Thymus (tissue), 11 donors: ENCODE measurements around the gene HSD3B7. TPM values are rescaled to one million over a fixed set of nuclear protein-coding genes. Genes with fewer than 3 reads are reported as not detected.

ENCODE experiments used
- DNase-seq, 9 donors: peaks; one replicate each; pipeline ENCODE4 v3.0.0-alpha.2; 2013; ENCODE audit warnings: low spot score in 9 of 9, low read depth in 6 of 9, missing footprints in 1 of 9
- H3K27ac ChIP-seq, 2 donors: one replicate each; pipeline ENCODE4 v1.5.1; 2013; ENCODE audit warnings: control low read depth in 1 of 2, low read depth in 1 of 2, low read length in 1 of 2, mild to moderate bottlenecking in 1 of 2, moderate library complexity in 1 of 2
- H3K27me3 ChIP-seq, 2 donors: one replicate each; pipeline ENCODE4 v1.5.1; 2013; ENCODE audit warnings: low read length in 1 of 2; ENCODE audit not compliant: control insufficient read depth in 2 of 2, insufficient read depth in 1 of 2
- H3K36me3 ChIP-seq, 2 donors: one replicate each; pipeline ENCODE4 v1.5.1; 2013; ENCODE audit warnings: low read length in 1 of 2, mild to moderate bottlenecking in 1 of 2, moderate library complexity in 1 of 2; ENCODE audit not compliant: control insufficient read depth in 2 of 2, insufficient read depth in 2 of 2
- H3K4me1 ChIP-seq, 2 donors: one replicate each; pipeline ENCODE4 v1.5.1; 2013; ENCODE audit warnings: low read length in 2 of 2; ENCODE audit not compliant: control insufficient read depth in 2 of 2, insufficient read depth in 2 of 2
- H3K4me3 ChIP-seq, 2 donors: one replicate each; pipeline ENCODE4 v1.5.1; 2013; ENCODE audit warnings: low read length in 2 of 2, control low read depth in 1 of 2, mild to moderate bottlenecking in 1 of 2
- H3K9me3 ChIP-seq, 2 donors: one replicate each; pipeline ENCODE4 v1.5.1; 2013; ENCODE audit warnings: low read length in 1 of 2, mild to moderate bottlenecking in 1 of 2; ENCODE audit not compliant: control insufficient read depth in 2 of 2, insufficient read depth in 1 of 2
- WGBS: extraction: QIAGEN DNeasy Blood & Tissue Kit; methylation state at CpG from one replicate; pipeline ENCODE4 v1.1.7; 2013; 5-methylcytosine and 5-hydroxymethylcytosine counted together
- polyA plus RNA-seq: library from polyadenylated mRNA; stranded (reverse); fragments of 200-250 nt; gene quantifications from one replicate; pipeline ENCODE4 v1.2.3, GENCODE V29; 2013
- total RNA-seq: library from RNA; stranded (reverse); fragments of 120-200 nt; gene quantifications from one replicate; pipeline ENCODE4 v1.2.4, GENCODE V29; 2013
- donor health status: healthy.

The HSD3B7 gene
- total and polyA plus RNA-seq, 2 donors = 3.5 to 8.4 TPM

GRCh38 chr16:30947859-30948666, 36.9 kb upstream of the HSD3B7 start:
- H3K27ac ChIP-seq = peak overlapping the region; percentile 64 to 66
- H3K4me1 ChIP-seq = peaks cover 12 to 32% of the 10 kb centered on the region in 2 donors
- 56% methylated on average over 44 of the region's 44 CpGs for WGBS

DNA sequence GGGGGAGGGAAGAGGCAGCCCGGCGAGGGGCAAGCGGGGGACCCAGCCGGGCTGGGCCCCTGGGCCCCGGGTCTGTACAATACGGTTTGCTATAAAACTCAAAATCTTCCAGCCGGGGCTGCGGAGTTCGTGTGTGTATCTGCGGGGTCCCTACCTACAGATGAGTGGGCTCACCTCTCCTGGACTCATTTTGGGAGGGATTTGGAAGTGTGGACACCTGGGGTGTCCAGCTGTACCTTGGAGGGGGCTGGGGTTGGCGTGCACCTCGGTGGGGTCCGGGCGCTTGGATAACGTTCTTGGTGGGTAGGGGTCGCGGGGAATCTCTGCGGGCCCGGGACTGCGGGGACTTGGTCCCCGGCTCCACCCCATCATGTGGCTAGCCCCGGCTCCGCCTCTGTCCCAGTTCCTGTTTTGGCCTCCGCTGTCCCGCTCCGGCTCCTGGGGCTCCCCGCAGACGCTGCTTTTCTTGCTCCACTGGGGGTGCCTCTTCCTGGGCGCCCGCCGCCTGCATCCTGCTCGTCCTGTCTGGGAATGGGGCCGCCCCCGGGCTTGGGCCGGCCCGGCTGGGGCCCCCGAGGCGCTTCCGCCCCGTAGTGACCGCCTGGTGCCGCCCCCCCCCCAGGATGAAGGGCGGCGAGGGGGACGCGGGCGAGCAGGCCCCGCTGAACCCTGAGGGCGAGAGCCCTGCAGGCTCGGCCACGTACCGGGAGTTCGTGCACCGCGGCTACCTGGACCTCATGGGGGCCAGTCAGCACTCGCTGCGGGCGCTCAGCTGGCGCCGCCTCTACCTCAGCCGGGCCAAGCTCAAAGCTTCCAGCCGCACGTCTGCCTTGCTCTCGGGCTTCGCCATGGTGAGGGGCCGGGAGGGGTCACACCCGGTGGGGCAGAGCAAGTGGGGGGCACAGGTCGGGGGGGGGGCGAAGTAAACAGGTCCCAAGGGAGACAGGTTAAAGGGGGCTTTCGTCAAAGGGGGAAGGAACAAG, 36.0 kb upstream of the HSD3B7 start, which contains the start of gene ORAI3:
TSS of gene ORAI3 (plus strand) at position 402 of the 983 bp plus-strand sequence. CDS start at position 624, 222 bp downstream.
- DNase-seq = peak in 1 of 9 donors; percentile 63
- H3K27me3 ChIP-seq = no peaks in the 10 kb centered on the region
- 2% methylated on average over 70 of the region's 70 CpGs for WGBS
- H3K9me3 ChIP-seq = no peaks in the 10 kb centered on the region
- peak within 1 kb of the TSS; percentile 64 to 66 for H3K27ac ChIP-seq
- peaks cover 14 to 15% of the 10 kb centered on the region in 2 donors for H3K36me3 ChIP-seq
- peak within 1 kb of the TSS; percentile 68 to 81 for H3K4me3 ChIP-seq
- peaks cover 12 to 41% of the 10 kb centered on the region in 2 donors for H3K4me1 ChIP-seq

More at GRCh38 chr16:30947859-30948666, 36.9 kb upstream of the HSD3B7 start:
- peak overlapping the region; percentile 68 to 81 for H3K4me3 ChIP-seq
- no peaks in the 10 kb centered on the region for H3K9me3 ChIP-seq
- H3K27me3 ChIP-seq = no peaks in the 10 kb centered on the region
- DNase-seq = peak in 2 of 9 donors; percentile 42 to 67
- H3K36me3 ChIP-seq = peaks cover 16 to 18% of the 10 kb centered on the region in 2 donors

DNA sequence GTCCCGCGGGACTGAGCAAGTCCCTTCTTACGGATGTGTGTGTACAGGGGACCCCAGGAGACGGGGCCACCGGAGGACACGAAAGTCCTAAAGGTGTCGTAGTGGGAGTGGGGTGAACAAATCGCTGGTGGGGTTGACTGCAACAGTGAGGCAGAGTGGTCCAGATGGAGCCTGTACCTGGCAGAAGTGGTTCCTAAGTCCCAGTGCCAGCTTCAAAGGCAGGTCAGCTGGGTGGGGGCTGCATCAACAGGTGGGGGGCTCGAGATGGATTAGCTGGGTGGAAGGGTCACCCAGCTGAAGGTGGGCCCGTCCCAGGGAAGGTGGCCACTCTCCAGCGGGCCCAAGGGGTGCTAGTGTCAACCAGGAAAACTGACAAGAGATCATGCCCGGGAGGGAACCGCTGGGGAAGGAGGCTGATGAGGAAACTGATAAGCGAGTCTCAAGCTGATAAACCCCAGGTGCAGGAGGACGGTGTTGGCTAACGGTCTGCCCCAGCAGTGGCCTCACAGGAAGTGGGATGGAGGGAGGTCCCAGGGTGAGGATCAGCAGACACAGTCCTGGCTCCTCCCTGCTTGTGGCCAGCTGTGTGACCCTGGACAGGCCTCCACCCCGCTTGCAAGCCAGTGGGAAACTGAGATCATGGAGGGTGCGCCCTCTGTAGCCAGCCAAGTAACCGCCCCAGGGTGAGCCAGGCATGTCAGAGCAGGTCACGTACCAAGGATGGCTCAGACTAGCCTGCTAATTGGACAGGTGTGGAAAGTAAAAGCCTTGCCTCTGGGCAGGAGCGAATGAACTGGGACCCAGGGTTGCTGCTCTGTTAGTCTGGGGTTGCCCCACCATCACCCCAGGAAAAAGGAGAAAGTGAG, 35.1 kb upstream of the HSD3B7 start:
- DNase-seq = peak in 2 of 9 donors; percentile 44 to 68
- Histone ChIP-seq H3K36me3 (peaks cover 5 to 8% of the 10 kb centered on the region in 2 donors), H3K4me1 (peaks cover 12 to 44% of the 10 kb centered on the region in 2 donors), H3K27ac (peak overlapping the region; percentile 34 to 53), H3K27me3 (no peaks in the 10 kb centered on the region), H3K9me3 (no peaks in the 10 kb centered on the region), H3K4me3 (peak overlapping the region; percentile 68 to 81)
- 1% methylated on average over 21 of the region's 21 CpGs for WGBS

DNA sequence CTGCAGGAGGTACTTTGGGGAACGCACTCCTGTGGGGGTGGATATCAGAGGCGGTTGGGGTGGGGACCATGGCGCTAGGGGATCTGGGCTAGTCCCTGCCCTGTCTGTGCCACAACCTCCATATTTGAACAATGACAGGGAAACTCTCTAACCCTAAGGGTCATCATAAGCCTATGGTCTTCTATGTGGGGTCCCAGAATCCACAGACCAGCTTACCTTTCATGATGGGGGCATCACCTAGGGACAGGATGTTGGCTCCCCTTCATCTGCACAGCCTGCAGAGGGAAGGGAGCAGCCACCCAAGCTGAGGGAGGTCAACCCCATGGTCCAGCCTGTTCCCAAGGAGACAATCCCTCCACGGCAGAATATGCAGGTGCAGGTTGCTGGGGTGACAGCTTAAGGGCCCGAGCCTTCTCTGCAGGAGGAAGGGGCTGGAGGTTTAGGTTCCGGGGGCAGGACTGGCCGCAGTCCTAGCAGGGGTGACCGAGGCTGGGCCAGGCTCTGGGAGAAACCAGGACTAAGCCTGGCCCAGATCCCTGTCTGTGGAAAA, 34.4 kb upstream of the HSD3B7 start:
- H3K9me3 ChIP-seq = no peaks in the 10 kb centered on the region
- DNase-seq = no peak
- H3K27me3 ChIP-seq = no peaks in the 10 kb centered on the region
- peaks cover 4 to 7% of the 10 kb centered on the region in 2 donors for H3K36me3 ChIP-seq
- peaks cover 12 to 44% of the 10 kb centered on the region in 2 donors for H3K4me1 ChIP-seq
- H3K4me3 ChIP-seq = peak overlapping the region; percentile 68 to 81
- WGBS = 75% methylated on average over 8 of the region's 8 CpGs
- H3K27ac ChIP-seq = peak overlapping the region; percentile 33 to 34

GRCh38 chr16:30951193-30951592, 33.8 kb upstream of the HSD3B7 start:
- H3K27ac ChIP-seq = no peak overlapping the region

GRCh38 chr16:30951750-30952149, 33.3 kb upstream of the HSD3B7 start:
- H3K4me3 ChIP-seq = no peak overlapping the region
- 90% methylated on average over 3 of the region's 3 CpGs for WGBS
- H3K27me3 ChIP-seq = no peaks in the 10 kb centered on the region
- no peak for DNase-seq
- no peak overlapping the region for H3K27ac ChIP-seq
- no peaks in the 10 kb centered on the region for H3K9me3 ChIP-seq
- H3K4me1 ChIP-seq = peaks cover 12 to 47% of the 10 kb centered on the region in 2 donors
- peaks cover 3 to 5% of the 10 kb centered on the region in 2 donors for H3K36me3 ChIP-seq

More at GRCh38 chr16:30951193-30951592, 33.8 kb upstream of the HSD3B7 start:
- H3K4me1 ChIP-seq = peaks cover 12 to 44% of the 10 kb centered on the region in 2 donors
- 98% methylated on average over 1 of the region's 1 CpG for WGBS
- H3K36me3 ChIP-seq = peaks cover 4 to 7% of the 10 kb centered on the region in 2 donors
- H3K27me3 ChIP-seq = no peaks in the 10 kb centered on the region
- no peaks in the 10 kb centered on the region for H3K9me3 ChIP-seq
- H3K4me3 ChIP-seq = no peak overlapping the region
- DNase-seq = no peak

DNA sequence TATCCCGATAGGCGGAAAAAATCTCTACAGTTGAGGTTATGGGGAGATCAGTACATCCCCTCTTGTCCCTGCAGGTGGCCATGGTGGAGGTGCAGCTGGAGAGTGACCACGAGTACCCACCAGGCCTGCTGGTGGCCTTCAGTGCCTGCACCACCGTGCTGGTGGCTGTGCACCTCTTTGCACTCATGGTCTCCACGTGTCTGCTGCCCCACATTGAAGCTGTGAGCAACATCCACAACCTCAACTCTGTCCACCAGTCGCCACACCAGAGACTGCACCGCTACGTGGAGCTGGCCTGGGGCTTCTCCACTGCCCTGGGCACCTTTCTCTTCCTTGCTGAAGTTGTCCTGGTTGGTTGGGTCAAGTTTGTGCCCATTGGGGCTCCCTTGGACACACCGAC, 31.9 kb upstream of the HSD3B7 start:
- DNase-seq = no peak
- H3K27ac ChIP-seq = no peak overlapping the region
- no peaks in the 10 kb centered on the region for H3K27me3 ChIP-seq
- H3K36me3 ChIP-seq = peaks cover 0 to 3% of the 10 kb centered on the region in 2 donors
- H3K4me1 ChIP-seq = peaks cover 12 to 47% of the 10 kb centered on the region in 2 donors
- no peaks in the 10 kb centered on the region for H3K9me3 ChIP-seq
- 95% methylated on average over 9 of the region's 9 CpGs for WGBS
- H3K4me3 ChIP-seq = no peak overlapping the region
